GM12873 (cell line): ENCODE data around the gene ACSS3.

Experiments
- CTCF ChIP-seq: IDR thresholded peaks from 2 replicates; pipeline ENCODE4 v1.5.1; 2012; ENCODE audit warnings: low read depth, mild to moderate bottlenecking, moderate library complexity, low read length, control low read depth; ENCODE audit not compliant: insufficient read depth; ENCODE audit errors: missing control alignments

Gene ACSS3

GRCh38 chr12:81259360-81259759 lies 181.5 kb downstream of the ACSS3 start:
- no peak for TF ChIP-seq CTCF

DNA sequence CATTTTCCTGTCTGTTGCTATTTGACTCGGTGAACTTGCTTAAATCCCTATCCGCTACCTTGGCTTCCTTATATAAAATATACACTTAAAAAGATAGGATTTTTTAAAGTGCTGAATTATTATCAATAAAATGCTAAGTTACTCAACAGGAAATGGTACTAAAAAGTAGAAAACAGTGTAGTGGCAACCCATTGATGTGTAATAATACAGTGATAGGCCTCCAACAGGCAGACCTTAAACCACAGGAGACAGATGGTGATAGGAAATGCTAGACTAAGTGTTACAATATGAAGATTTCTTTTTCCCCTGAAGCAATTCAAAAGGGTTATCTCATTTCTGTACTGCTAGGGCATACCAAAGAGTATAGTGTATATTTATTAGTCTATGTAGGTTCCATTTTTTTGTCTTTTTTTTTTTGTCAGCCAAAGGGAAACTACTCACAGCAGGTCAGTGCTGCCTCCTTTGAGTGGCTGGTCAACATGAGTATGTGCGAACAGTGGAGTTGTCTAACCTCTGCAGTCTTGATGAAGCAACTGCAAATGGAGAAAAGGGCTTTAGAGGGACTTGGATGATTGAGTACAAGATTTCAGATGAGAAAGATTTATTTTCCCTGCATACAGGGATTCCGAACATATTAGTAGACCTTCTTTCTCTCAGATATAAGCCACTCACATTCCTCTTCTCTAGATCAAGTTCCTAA lies 183.8 kb downstream of the ACSS3 start:
- TF ChIP-seq CTCF, result no peak

DNA sequence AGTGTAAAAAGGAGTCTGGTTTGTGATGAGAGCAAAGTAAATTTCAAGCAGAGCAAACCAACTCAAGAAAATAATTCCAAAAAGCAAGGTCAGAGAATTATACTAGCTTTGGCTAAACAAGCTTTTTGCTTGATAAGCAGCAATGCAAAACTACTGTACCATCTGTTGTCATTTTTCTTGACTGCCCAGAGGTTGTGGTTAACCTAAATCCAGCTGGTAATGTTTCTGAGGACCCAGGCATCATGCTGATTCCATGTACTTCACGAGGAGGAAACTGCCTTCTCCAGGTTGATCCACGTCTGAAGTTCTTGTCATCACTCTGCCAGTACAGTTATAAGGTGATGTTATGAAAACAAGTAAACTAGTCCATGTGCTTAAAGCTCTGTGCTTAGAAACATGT lies 185.2 kb downstream of the ACSS3 start:
- TF ChIP-seq CTCF, result no peak

GRCh38 chr12:81270385-81270784 lies 192.5 kb downstream of the ACSS3 start:
- no peak for TF ChIP-seq CTCF

GRCh38 chr12:81274637-81275529 lies 197.0 kb downstream of the ACSS3 start:
- no peak for TF ChIP-seq CTCF

DNA sequence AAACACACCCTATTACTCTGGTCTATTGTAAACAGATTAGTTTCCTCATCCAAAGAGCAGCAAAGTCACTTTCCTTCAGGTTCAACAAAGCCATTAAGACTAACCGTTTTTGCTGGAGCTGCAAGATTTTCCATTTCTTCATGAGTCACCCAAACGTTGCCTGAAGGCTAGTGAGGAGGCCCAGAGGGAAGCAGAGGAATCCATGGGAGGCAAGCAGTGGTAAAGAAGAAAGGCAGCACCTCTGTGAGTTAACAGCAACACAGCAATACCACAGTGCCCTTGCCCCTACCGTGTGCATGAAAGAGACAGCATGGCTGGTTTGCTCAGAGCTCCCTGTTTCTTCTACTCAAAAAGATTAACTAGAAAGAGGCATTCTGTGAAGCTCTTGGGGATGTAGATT lies 206.3 kb downstream of the ACSS3 start:
- no peak for TF ChIP-seq CTCF

DNA sequence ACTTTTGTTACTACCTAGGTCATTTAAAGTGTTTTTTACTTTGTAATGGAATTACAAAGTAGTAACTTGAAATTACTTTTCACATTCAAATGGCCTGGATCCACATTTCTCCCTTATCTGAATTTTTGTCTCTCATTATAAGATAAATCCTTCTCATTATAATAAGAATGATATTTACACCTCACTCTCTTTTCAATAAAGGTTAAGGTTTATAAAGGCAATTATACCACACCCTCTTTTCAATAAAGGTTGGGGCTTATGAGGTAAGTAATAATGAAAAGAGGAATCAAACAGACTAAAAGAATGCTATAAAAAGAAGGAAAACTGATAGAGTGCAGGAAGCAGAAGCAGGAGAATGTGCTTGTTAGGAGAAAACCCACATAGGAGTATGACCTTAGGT lies 210.8 kb downstream of the ACSS3 start:
- TF ChIP-seq CTCF, result no peak
